MM.1S (cell line): ENCODE measurements around the gene CDH4.

ENCODE experiments used
- CTCF ChIP-seq: fragments of 300-600 bp; sonication (generic); IDR thresholded peaks from 2 replicates; pipeline ENCODE4 v1.5.1; 2016; ENCODE audit warnings: antibody characterized with exemption, low read length, mixed read lengths
- EZH2 ChIP-seq: fragments of 300-600 bp; sonication (generic); optimal IDR thresholded peaks from 2 replicates; pipeline ENCODE3; 2017; ENCODE audit warnings: low read depth, mild to moderate bottlenecking, antibody characterized with exemption, low read length, mixed read lengths
- EZH2phosphoT487 ChIP-seq: fragments of 300-600 bp; sonication (generic); IDR thresholded peaks from 2 replicates; pipeline ENCODE4 v1.6.1; 2018; ENCODE audit warnings: antibody characterized with exemption, low read length

DNA sequence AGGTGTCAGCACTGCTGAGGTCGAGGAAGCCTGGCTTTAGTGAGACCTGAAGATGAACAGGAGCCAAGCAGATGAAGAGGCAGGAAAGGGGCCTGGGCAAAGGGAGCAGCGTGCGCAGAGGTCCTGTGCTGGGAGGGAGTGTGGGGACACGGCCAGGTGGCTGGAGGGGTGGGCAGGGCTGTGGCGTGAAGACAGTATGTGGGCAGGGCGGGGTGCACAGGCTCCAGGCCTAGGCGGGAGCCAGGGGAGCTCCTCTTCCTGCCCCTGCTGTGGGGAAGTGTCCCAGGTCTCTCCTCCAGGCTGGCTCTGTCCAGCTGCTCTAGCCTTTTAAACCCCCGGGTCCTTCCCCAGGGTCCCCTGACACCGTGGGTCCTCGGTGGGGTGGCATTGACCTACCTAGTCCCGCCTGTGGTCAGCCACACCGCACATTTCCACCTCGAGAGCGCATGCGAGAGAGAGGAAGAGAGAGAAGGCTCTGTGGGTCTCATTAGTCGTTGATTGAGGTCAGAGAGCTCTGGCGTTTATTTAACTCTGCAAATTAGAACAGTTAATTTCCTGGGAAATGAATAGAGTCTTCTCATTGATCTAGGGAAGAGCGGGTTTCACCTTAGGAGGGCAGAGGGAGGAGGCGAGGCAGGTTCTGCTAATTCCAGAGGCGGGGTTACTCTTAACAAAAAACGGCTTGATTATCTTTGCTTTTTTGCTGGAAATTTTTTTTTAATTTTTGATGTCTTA is 68.8 kb downstream of the CDH4 start:
- TF ChIP-seq CTCF (no peak), EZH2 (no peak), EZH2phosphoT487 (no peak)
